Measurements from ENCODE around the gene DMTF1. TPM values are rescaled to one million over a fixed set of nuclear protein-coding genes. Genes with fewer than 3 reads are reported as not detected.

Gene DMTF1
- total and polyA plus RNA-seq, 10 of the 15 experiments (the other 5 are each of a cell fraction or from before 2014, with no cell fraction given), result 24.3 to 191 (median 72.0) TPM

GRCh38 chr7:87129848-87130247 lies 22.4 kb upstream of the DMTF1 start (continued):
- TF ChIP-seq, protein P1, sequence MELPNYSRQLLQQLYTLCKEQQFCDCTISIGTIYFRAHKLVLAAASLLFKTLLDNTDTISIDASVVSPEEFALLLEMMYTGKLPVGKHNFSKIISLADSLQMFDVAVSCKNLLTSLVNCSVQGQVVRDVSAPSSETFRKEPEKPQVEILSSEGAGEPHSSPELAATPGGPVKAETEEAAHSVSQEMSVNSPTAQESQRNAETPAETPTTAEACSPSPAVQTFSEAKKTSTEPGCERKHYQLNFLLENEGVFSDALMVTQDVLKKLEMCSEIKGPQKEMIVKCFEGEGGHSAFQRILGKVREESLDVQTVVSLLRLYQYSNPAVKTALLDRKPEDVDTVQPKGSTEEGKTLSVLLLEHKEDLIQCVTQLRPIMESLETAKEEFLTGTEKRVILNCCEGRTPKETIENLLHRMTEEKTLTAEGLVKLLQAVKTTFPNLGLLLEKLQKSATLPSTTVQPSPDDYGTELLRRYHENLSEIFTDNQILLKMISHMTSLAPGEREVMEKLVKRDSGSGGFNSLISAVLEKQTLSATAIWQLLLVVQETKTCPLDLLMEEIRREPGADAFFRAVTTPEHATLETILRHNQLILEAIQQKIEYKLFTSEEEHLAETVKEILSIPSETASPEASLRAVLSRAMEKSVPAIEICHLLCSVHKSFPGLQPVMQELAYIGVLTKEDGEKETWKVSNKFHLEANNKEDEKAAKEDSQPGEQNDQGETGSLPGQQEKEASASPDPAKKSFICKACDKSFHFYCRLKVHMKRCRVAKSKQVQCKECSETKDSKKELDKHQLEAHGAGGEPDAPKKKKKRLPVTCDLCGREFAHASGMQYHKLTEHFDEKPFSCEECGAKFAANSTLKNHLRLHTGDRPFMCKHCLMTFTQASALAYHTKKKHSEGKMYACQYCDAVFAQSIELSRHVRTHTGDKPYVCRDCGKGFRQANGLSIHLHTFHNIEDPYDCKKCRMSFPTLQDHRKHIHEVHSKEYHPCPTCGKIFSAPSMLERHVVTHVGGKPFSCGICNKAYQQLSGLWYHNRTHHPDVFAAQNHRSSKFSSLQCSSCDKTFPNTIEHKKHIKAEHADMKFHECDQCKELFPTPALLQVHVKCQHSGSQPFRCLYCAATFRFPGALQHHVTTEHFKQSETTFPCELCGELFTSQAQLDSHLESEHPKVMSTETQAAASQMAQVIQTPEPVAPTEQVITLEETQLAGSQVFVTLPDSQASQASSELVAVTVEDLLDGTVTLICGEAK (IDR thresholded peaks at IDR 0.05; ENCODE audit: borderline replicate concordance), result no peak
- TF ChIP-seq, protein P2, sequence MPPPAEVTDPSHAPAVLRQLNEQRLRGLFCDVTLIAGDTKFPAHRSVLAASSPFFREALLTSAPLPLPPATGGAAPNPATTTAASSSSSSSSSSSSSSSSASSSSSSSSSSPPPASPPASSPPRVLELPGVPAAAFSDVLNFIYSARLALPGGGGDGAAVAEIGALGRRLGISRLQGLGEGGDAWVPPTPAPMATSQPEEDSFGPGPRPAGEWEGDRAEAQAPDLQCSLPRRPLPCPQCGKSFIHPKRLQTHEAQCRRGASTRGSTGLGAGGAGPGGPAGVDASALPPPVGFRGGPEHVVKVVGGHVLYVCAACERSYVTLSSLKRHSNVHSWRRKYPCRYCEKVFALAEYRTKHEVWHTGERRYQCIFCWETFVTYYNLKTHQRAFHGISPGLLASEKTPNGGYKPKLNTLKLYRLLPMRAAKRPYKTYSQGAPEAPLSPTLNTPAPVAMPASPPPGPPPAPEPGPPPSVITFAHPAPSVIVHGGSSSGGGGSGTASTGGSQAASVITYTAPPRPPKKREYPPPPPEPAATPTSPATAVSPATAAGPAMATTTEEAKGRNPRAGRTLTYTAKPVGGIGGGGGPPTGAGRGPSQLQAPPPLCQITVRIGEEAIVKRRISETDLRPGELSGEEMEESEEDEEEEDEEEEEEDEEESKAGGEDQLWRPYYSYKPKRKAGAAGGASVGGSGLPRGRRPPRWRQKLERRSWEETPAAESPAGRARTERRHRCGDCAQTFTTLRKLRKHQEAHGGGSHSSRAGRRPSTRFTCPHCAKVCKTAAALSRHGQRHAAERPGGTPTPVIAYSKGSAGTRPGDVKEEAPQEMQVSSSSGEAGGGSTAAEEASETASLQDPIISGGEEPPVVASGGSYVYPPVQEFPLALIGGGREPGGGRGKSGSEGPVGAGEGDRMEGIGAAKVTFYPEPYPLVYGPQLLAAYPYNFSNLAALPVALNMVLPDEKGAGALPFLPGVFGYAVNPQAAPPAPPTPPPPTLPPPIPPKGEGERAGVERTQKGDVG (CRISPR knock-in tag; IDR thresholded peaks at IDR 0.05), result no peak
- TF ChIP-seq, protein P3, sequence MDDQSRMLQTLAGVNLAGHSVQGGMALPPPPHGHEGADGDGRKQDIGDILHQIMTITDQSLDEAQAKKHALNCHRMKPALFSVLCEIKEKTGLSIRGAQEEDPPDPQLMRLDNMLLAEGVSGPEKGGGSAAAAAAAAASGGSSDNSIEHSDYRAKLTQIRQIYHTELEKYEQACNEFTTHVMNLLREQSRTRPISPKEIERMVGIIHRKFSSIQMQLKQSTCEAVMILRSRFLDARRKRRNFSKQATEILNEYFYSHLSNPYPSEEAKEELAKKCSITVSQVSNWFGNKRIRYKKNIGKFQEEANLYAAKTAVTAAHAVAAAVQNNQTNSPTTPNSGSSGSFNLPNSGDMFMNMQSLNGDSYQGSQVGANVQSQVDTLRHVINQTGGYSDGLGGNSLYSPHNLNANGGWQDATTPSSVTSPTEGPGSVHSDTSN (IDR thresholded peaks at IDR 0.05; ENCODE audit: insufficient replicate concordance, low read depth, low read length), result no peak
- TF ChIP-seq CBFB (IDR thresholded peaks at IDR 0.05; ENCODE audit: low read depth), result peak; percentile 40; the same call in 1 of the 2 replicates
- TF ChIP-seq, protein P4, sequence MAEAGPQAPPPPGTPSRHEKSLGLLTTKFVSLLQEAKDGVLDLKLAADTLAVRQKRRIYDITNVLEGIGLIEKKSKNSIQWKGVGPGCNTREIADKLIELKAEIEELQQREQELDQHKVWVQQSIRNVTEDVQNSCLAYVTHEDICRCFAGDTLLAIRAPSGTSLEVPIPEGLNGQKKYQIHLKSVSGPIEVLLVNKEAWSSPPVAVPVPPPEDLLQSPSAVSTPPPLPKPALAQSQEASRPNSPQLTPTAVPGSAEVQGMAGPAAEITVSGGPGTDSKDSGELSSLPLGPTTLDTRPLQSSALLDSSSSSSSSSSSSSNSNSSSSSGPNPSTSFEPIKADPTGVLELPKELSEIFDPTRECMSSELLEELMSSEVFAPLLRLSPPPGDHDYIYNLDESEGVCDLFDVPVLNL (IDR thresholded peaks at IDR 0.05; ENCODE audit: low read depth, low read length), result no peak
- no peak for TF ChIP-seq USF1 (IDR thresholded peaks at IDR 0.05; ENCODE audit: borderline replicate concordance, extremely low read length, insufficient read depth, low read depth, low read length)
- peak; percentile 91 for TF ChIP-seq FOXM1 (IDR thresholded peaks at IDR 0.05; ENCODE audit: low read depth, low read length)
- TF ChIP-seq SREBF1 (IDR thresholded peaks at IDR 0.05; ENCODE audit: low read length), result no peak
- peak; percentile 95 for TF ChIP-seq ATF2 (IDR thresholded peaks at IDR 0.05; ENCODE audit: low read length)
- TF ChIP-seq, protein P5, sequence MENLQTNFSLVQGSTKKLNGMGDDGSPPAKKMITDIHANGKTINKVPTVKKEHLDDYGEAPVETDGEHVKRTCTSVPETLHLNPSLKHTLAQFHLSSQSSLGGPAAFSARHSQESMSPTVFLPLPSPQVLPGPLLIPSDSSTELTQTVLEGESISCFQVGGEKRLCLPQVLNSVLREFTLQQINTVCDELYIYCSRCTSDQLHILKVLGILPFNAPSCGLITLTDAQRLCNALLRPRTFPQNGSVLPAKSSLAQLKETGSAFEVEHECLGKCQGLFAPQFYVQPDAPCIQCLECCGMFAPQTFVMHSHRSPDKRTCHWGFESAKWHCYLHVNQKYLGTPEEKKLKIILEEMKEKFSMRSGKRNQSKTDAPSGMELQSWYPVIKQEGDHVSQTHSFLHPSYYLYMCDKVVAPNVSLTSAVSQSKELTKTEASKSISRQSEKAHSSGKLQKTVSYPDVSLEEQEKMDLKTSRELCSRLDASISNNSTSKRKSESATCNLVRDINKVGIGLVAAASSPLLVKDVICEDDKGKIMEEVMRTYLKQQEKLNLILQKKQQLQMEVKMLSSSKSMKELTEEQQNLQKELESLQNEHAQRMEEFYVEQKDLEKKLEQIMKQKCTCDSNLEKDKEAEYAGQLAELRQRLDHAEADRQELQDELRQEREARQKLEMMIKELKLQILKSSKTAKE (IDR thresholded peaks at IDR 0.05; ENCODE audit: low read depth, poor library complexity, severe bottlenecking), result no peak
- no peak for TF ChIP-seq CHD4 (IDR thresholded peaks at IDR 0.05)
- TF ChIP-seq CBX5 (IDR thresholded peaks at IDR 0.05; ENCODE audit: low read depth), result peak; percentile 83; the same call in 1 of the 2 replicates
- no peak for TF ChIP-seq NRF1 (conservative IDR thresholded peaks at IDR 0.05; ENCODE audit: low read depth, low read length)
- TF ChIP-seq SPI1 (IDR thresholded peaks at IDR 0.05; ENCODE audit: borderline replicate concordance, insufficient read depth, low read depth, low read length), result peak; percentile 31; the same call in 1 of the 2 replicates
- peak; percentile 27 for TF ChIP-seq SP1 (IDR thresholded peaks at IDR 0.05; ENCODE audit: low read depth, low read length)

Measured in GM12878 (cell line).